GM21825 (cell line): ENCODE results near the gene IFNB1.

Experiments
- ATAC-seq: cut with Tn5 transposase; IDR thresholded peaks from one replicate; pipeline ENCODE4 v1.9.1; 2021; ENCODE audit warnings: mild to moderate bottlenecking, moderate library complexity; ENCODE audit not compliant: unreplicated experiment

IFNB1 gene

GRCh38 chr9:21077781-21078180 lies at the start of gene IFNB1:
IFNB1 (minus strand) TSS chr9:21077942; CDS start chr9:21077869, 73 bp downstream.
- ATAC-seq = no peak

GRCh38 chr9:21121595-21122251 lies 44.0 kb upstream of the IFNB1 start:
- peak; percentile 94 for ATAC-seq

- no peak for ATAC-seq
Measured at GRCh38 chr9:21121079-21121478, 43.3 kb upstream of the IFNB1 start.

- no peak for ATAC-seq
Measured at GRCh38 chr9:21119093-21119770, 41.5 kb upstream of the IFNB1 start.

GRCh38 chr9:21114311-21114710 lies 36.6 kb upstream of the IFNB1 start:
- no peak for ATAC-seq

- ATAC-seq = peak; percentile 94
Measured at GRCh38 chr9:21110708-21111576, 33.2 kb upstream of the IFNB1 start.

GRCh38 chr9:21104787-21105186 lies 27.0 kb upstream of the IFNB1 start:
- ATAC-seq = no peak

- ATAC-seq = no peak
Measured at GRCh38 chr9:21102305-21102704, 24.6 kb upstream of the IFNB1 start.

GRCh38 chr9:21097817-21098216 lies 20.1 kb upstream of the IFNB1 start:
- no peak for ATAC-seq

- ATAC-seq = no peak
Measured at GRCh38 chr9:21096901-21097255, 19.1 kb upstream of the IFNB1 start.

- peak; percentile 85 for ATAC-seq
Measured at GRCh38 chr9:21096172-21096900, 18.6 kb upstream of the IFNB1 start.

GRCh38 chr9:21095561-21095960 lies 17.8 kb upstream of the IFNB1 start:
- no peak for ATAC-seq

- ATAC-seq = no peak
Measured at GRCh38 chr9:21086538-21086937, 8.8 kb upstream of the IFNB1 start.

GRCh38 chr9:21085005-21085404 lies 7.3 kb upstream of the IFNB1 start:
- no peak for ATAC-seq

GRCh38 chr9:21084242-21084850 lies 6.6 kb upstream of the IFNB1 start:
- ATAC-seq = no peak

GRCh38 chr9:21082671-21083070 lies 4.9 kb upstream of the IFNB1 start:
- no peak for ATAC-seq

- no peak for ATAC-seq
Measured at GRCh38 chr9:21081999-21082398, 4.3 kb upstream of the IFNB1 start.

GRCh38 chr9:21081451-21081850 lies 3.7 kb upstream of the IFNB1 start:
- ATAC-seq = no peak

GRCh38 chr9:21080793-21081192 lies 3.1 kb upstream of the IFNB1 start:
- no peak for ATAC-seq

GRCh38 chr9:21078702-21079101 lies 960 bp upstream of the IFNB1 start:
- ATAC-seq = no peak

GRCh38 chr9:21075484-21075883 lies 2.3 kb downstream of the IFNB1 start:
- no peak for ATAC-seq
